PC-3 (cell line): ENCODE results near the gene AP5Z1. TPM values are rescaled to one million over a fixed set of nuclear protein-coding genes. Genes with fewer than 3 reads are reported as not detected.

Experiments used
- ATAC-seq: fragments of 200-7000 bp; cut with Tn5 transposase; 2 replicates; pipeline ENCODE4 v1.9.1; 2020; ENCODE audit warnings: mild to moderate bottlenecking, moderate library complexity
- BruUV-seq: library from RNA; stranded (reverse); fragments of 400-500 nt; replicated peaks from 2 replicates; lab custom pipeline; 2021; lab: Mats Ljungman, UMichigan
- CTCF ChIA-PET: fragments of 300-600 bp; sonication (Branson Sonifier 250); formaldehyde crosslinking; loops from one replicate; lab custom pipeline; 2022; ENCODE audit warnings: antibody characterized with exemption; lab: Charles Lee
- POLR2A ChIA-PET: fragments of 300-600 bp; sonication (Branson Sonifier 250); formaldehyde crosslinking; loops from one replicate; lab custom pipeline; 2022; ENCODE audit warnings: antibody characterized with exemption; ENCODE audit not compliant: unreplicated experiment; lab: Charles Lee
- DNase-seq: peaks from one replicate; pipeline ENCODE4 v3.0.0-alpha.2; 2015
- H2AFZ ChIP-seq: fragments of 300-600 bp; sonication (generic); 2 replicates; pipeline ENCODE4 v1.6.0; 2016; ENCODE audit warnings: antibody characterized with exemption, low read length
- H3F3A ChIP-seq: fragments of 300-600 bp; sonication (generic); one replicate; pipeline ENCODE4 v1.6.0; 2017; ENCODE audit warnings: antibody characterized with exemption, low read length, control low read depth, mild to moderate bottlenecking; ENCODE audit not compliant: unreplicated experiment
- H3K27ac ChIP-seq: fragments of 300-600 bp; sonication (generic); 2 replicates; pipeline ENCODE4 v1.5.1; 2016; ENCODE audit warnings: mild to moderate bottlenecking, low read length
- H3K27me3 ChIP-seq: fragments of 300-600 bp; sonication (generic); 2 replicates; pipeline ENCODE4 v1.6.1; 2016; ENCODE audit warnings: low read length, mixed read lengths
- H3K36me3 ChIP-seq: fragments of 300-600 bp; sonication (generic); 2 replicates; pipeline ENCODE4 v1.6.1; 2016; ENCODE audit warnings: low read depth, mixed run types, low read length, mixed read lengths
- H3K4me1 ChIP-seq: fragments of 300-600 bp; sonication (generic); 2 replicates; pipeline ENCODE4 v1.5.1; 2016; ENCODE audit warnings: low read length; ENCODE audit not compliant: insufficient read depth
- H3K4me2 ChIP-seq: fragments of 300-600 bp; sonication (generic); 2 replicates; pipeline ENCODE4 v1.6.0; 2016; ENCODE audit warnings: low read length
- H3K4me3 ChIP-seq: fragments of 300-600 bp; sonication (generic); 2 replicates; pipeline ENCODE4 v1.5.1; 2016; ENCODE audit warnings: mild to moderate bottlenecking, low read length, mixed read lengths
- H3K79me2 ChIP-seq: fragments of 300-600 bp; sonication (generic); 2 replicates; pipeline ENCODE4 v1.6.1; 2017; ENCODE audit warnings: low read length, mixed read lengths
- H3K9ac ChIP-seq: fragments of 300-600 bp; sonication (generic); 2 replicates; pipeline ENCODE4 v1.6.0; 2016; ENCODE audit warnings: mild to moderate bottlenecking, low read length
- H3K9me2 ChIP-seq: fragments of 300-600 bp; sonication (generic); replicated peaks from 2 replicates; pipeline ENCODE4 v1.6.1; 2016; ENCODE audit warnings: mixed run types, low read length, mixed read lengths
- H3K9me3 ChIP-seq: fragments of 300-600 bp; sonication (generic); 2 replicates; pipeline ENCODE4 v1.6.1; 2016; ENCODE audit warnings: low read length, mixed read lengths
- H4K20me1 ChIP-seq: fragments of 300-600 bp; sonication (generic); 2 replicates; pipeline ENCODE4 v1.6.1; 2016; ENCODE audit warnings: low read length, mixed read lengths
- EZH2 ChIP-seq: fragments of 300-600 bp; sonication (generic); IDR thresholded peaks from one replicate; pipeline ENCODE4 v1.6.1; 2017; ENCODE audit warnings: antibody characterized with exemption, mild to moderate bottlenecking, low read length; ENCODE audit not compliant: unreplicated experiment
- EZH2phosphoT487 ChIP-seq: fragments of 300-600 bp; sonication (generic); IDR thresholded peaks from 2 replicates; pipeline ENCODE4 v1.6.1; 2018; ENCODE audit warnings: mild to moderate bottlenecking, antibody characterized with exemption, low read length, borderline replicate concordance
- intact Hi-C: fragments of 100-400 bp; cut with micrococcal nuclease; formaldehyde crosslinking; loops from 2 replicates; pipeline ENCODE4 v1.9.0; 2023
- total RNA-seq: library from RNA; depleted of rRNA; stranded (reverse); fragments of >200 nt; gene quantifications from 2 replicates; pipeline ENCODE4 v1.2.3, GENCODE V29; 2014
- TF ChIP-seq, protein P1 (sequence below): fragments of 300-600 bp; sonication (generic); conservative IDR thresholded peaks from 2 replicates; pipeline ENCODE4 v1.5.1; 2017; ENCODE audit warnings: antibody characterized with exemption, low read depth, mild to moderate bottlenecking, low read length

AP5Z1 gene
- total RNA-seq, 1 experiment from 2014 or later: 36.6 TPM

- Histone ChIP-seq H3K9ac (no peak overlapping the region), H3K27ac (no peak overlapping the region), H3K9me3 (no peaks in the 10 kb centered on the region), H4K20me1 (no peaks in the 10 kb centered on the region), H3K27me3 (no peaks in the 10 kb centered on the region), H3K79me2 (no peaks in the 10 kb centered on the region), H2AFZ (no peak overlapping the region), H3K4me3 (no peak overlapping the region), H3F3A (no peaks in the 10 kb centered on the region), H3K9me2 (no peaks in the 10 kb centered on the region), H3K4me1 (no peaks in the 10 kb centered on the region), H3K4me2 (no peak overlapping the region), H3K36me3 (no peaks in the 10 kb centered on the region)
- ChIA-PET POLR2A (no interaction called here), CTCF (no interaction called here)
- TF ChIP-seq EZH2phosphoT487 (no peak), EZH2 (no peak)
- TF ChIP-seq, protein P1, sequence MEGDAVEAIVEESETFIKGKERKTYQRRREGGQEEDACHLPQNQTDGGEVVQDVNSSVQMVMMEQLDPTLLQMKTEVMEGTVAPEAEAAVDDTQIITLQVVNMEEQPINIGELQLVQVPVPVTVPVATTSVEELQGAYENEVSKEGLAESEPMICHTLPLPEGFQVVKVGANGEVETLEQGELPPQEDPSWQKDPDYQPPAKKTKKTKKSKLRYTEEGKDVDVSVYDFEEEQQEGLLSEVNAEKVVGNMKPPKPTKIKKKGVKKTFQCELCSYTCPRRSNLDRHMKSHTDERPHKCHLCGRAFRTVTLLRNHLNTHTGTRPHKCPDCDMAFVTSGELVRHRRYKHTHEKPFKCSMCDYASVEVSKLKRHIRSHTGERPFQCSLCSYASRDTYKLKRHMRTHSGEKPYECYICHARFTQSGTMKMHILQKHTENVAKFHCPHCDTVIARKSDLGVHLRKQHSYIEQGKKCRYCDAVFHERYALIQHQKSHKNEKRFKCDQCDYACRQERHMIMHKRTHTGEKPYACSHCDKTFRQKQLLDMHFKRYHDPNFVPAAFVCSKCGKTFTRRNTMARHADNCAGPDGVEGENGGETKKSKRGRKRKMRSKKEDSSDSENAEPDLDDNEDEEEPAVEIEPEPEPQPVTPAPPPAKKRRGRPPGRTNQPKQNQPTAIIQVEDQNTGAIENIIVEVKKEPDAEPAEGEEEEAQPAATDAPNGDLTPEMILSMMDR: no peak
- intact Hi-C loops: no loop called here
- BruUV-seq: no TSS peak
- no peak for DNase-seq
- no peak for ATAC-seq
Observed at GRCh38 chr7:4809666-4810065, 34.2 kb downstream of the AP5Z1 start.

DNA sequence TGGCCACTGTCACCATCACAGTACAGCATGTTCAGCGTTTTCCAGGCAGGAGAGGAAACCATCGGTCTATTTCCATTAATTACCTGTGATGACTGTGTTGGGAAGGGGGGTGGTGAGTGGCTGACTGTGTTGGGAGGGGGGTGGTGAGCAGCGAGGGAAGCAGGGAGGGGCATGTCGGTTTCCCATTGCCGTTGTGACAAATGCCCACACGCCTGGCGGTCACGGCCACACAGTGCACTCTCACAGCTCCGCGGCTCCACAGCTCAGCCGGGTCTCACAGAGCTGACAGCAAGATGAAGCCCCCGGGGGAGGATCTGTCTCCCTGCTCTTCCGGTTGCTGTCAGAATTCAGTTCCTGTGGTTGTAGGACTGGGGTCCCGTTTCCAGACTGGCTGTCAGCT lies 39.0 kb downstream of the AP5Z1 start:
- DNase-seq (no peak), ATAC-seq (no peak)
- Histone ChIP-seq H3K9me2 (no peaks in the 10 kb centered on the region), H3K4me3 (no peak overlapping the region), H2AFZ (no peak overlapping the region), H3F3A (no peaks in the 10 kb centered on the region), H3K4me2 (no peak overlapping the region), H4K20me1 (no peaks in the 10 kb centered on the region), H3K27ac (no peak overlapping the region), H3K79me2 (no peaks in the 10 kb centered on the region), H3K9me3 (no peaks in the 10 kb centered on the region), H3K4me1 (no peaks in the 10 kb centered on the region), H3K27me3 (no peaks in the 10 kb centered on the region), H3K9ac (no peak overlapping the region), H3K36me3 (no peaks in the 10 kb centered on the region)
- POLR2A ChIA-PET: no interaction called here
- intact Hi-C loops: no loop called here
- CTCF ChIA-PET: interaction anchor here (0.8 kb wide), 1 partner anchor 16 kb away, joined by 4 read pairs; no protein-coding TSS in a partner anchor
- TF ChIP-seq EZH2phosphoT487 (no peak), EZH2 (no peak)
- TF ChIP-seq, protein P1: no peak
- no TSS peak for BruUV-seq

DNA sequence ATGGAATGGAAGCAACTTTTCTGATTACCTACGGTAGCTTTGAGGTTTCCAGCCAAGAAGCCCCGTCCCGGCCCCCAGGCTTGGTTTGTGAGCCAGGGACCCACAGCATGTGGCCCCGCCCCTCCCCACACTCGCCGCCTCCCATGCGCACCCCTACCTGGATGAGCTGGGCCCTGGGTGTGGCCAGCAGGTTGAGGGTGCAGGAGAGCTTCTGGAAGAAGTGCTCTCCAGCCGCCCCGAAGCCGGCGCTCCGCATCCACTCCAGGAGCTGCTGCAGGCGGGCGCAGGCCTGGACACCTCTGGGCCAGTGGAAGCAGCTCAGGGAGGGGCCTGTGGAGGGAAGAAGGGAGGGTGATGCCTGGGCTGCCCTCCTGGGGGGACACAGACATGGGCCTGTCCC lies 39.7 kb downstream of the AP5Z1 start:
- H3K27me3 ChIP-seq: no peaks in the 10 kb centered on the region
- no peaks in the 10 kb centered on the region for H3F3A ChIP-seq
- no peaks in the 10 kb centered on the region for H3K79me2 ChIP-seq
- ChIA-PET CTCF (interaction anchor here (0.8 kb wide), 1 partner anchor 17 kb away, joined by 4 read pairs; no protein-coding TSS in a partner anchor), POLR2A (no interaction called here)
- no peak overlapping the region for H2AFZ ChIP-seq
- ATAC-seq (no peak), DNase-seq (no peak)
- no peak overlapping the region for H3K4me3 ChIP-seq
- intact Hi-C loops: no loop called here
- no peak overlapping the region for H3K4me2 ChIP-seq
- TF ChIP-seq EZH2phosphoT487 (no peak), EZH2 (no peak)
- TF ChIP-seq, protein P1: no peak
- no peaks in the 10 kb centered on the region for H4K20me1 ChIP-seq
- no peaks in the 10 kb centered on the region for H3K36me3 ChIP-seq
- H3K27ac ChIP-seq: no peak overlapping the region
- no TSS peak for BruUV-seq
- H3K4me1 ChIP-seq: no peaks in the 10 kb centered on the region
- no peaks in the 10 kb centered on the region for H3K9me3 ChIP-seq
- no peaks in the 10 kb centered on the region for H3K9me2 ChIP-seq
- no peak overlapping the region for H3K9ac ChIP-seq
